GM12878 (cell line): ENCODE measurements around the gene SMPD3. TPM values are rescaled to one million over a fixed set of nuclear protein-coding genes. Genes with fewer than 3 reads are reported as not detected.

ENCODE experiments used
- ATAC-seq: fragments of 200-7000 bp; cut with Tn5 transposase; 3 replicates; pipeline ENCODE4 v1.9.1; 2020; ENCODE audit warnings: mild to moderate bottlenecking, moderate library complexity
- BruUV-seq: library from RNA; stranded (reverse); fragments of 400-500 nt; replicated peaks from 2 replicates; lab custom pipeline; 2021; lab: Mats Ljungman, UMichigan
- CTCF ChIA-PET: fragments of 300-600 bp; sonication (Branson Sonifier 250); formaldehyde crosslinking; extraction: SDS; loops from one replicate; lab custom pipeline; 2021; ENCODE audit warnings: inconsistent platforms; lab: Yijun Ruan, JAX
- POLR2A ChIA-PET: fragments of 350-600 bp; formaldehyde crosslinking; extraction: SDS; loops from one replicate; lab custom pipeline; 2021; ENCODE audit warnings: inconsistent platforms; lab: Charles Lee
- RAD21 ChIA-PET: fragments of 300-600 bp; sonication (Branson Sonifier 250); formaldehyde crosslinking; loops from one replicate; lab custom pipeline; 2023; ENCODE audit warnings: antibody characterized with exemption; ENCODE audit not compliant: unreplicated experiment; lab: Charles Lee
- SMC1A ChIA-PET: fragments of 300-600 bp; sonication (Branson Sonifier 250); formaldehyde crosslinking; loops from one replicate; lab custom pipeline; 2023; ENCODE audit not compliant: unreplicated experiment, uncharacterized antibody; lab: Charles Lee
- DNase-seq: peaks from one replicate; pipeline ENCODE4 v3.0.0-alpha.2; 2011; ENCODE audit warnings: low read depth, low spot score
- FAIRE-seq: peaks from 3 replicates; lab custom pipeline; 2011; peaks lifted over from hg19 to GRCh38; lab: Jason Lieb, UNC
- H2AFZ ChIP-seq: 2 replicates; pipeline ENCODE4 v1.6.0; 2011; ENCODE audit warnings: low read depth, low read length, control low read depth; ENCODE audit not compliant: control insufficient read depth
- H3K27ac ChIP-seq: 2 replicates; pipeline ENCODE4 v1.5.1; 2011; ENCODE audit warnings: control low read depth; ENCODE audit not compliant: control insufficient read depth, insufficient read depth
- H3K27me3 ChIP-seq, 2 experiments: replicated peaks in 1 of 2; 2 replicates each; pipeline versions ENCODE4 v1.6.0 to v1.6.1; 2011; ENCODE audit warnings: low read length in 1 of 2; ENCODE audit not compliant: control insufficient read depth in 2 of 2, insufficient read depth in 2 of 2
- H3K36me3 ChIP-seq, 2 experiments: 2 replicates each; pipeline ENCODE4 v1.5.1; 2011; ENCODE audit warnings: low read length in 1 of 2; ENCODE audit not compliant: control insufficient read depth in 2 of 2, insufficient read depth in 2 of 2
- H3K4me1 ChIP-seq: 2 replicates; pipeline ENCODE4 v1.6.1; 2011; ENCODE audit warnings: mild to moderate bottlenecking, low read length, moderate library complexity, mixed read lengths; ENCODE audit not compliant: control insufficient read depth, insufficient read depth
- H3K4me2 ChIP-seq: 2 replicates; pipeline ENCODE4 v1.6.0; 2011; ENCODE audit warnings: control low read depth; ENCODE audit not compliant: control insufficient read depth, insufficient read depth
- H3K4me3 ChIP-seq: fragments of 200-600 bp; sonication (generic); 2 replicates; pipeline ENCODE4 v1.5.1; 2016
- H3K79me2 ChIP-seq: 2 replicates; pipeline ENCODE4 v1.6.0; 2011; ENCODE audit warnings: low read length; ENCODE audit not compliant: control insufficient read depth, insufficient read depth
- H3K9ac ChIP-seq: 2 replicates; pipeline ENCODE4 v1.8.0; 2011; ENCODE audit warnings: low read length, control low read depth, mixed read lengths; ENCODE audit not compliant: control insufficient read depth, insufficient read depth
- H3K9me3 ChIP-seq: replicated peaks from 3 replicates; pipeline ENCODE4 v1.5.1; 2011; ENCODE audit warnings: mild to moderate bottlenecking, low read length; ENCODE audit not compliant: control insufficient read depth, insufficient read depth
- H4K20me1 ChIP-seq: 2 replicates; pipeline ENCODE4 v1.6.0; 2011; ENCODE audit not compliant: control insufficient read depth, insufficient read depth
- ASH2L ChIP-seq: fragments of 300-600, 200-600 bp; sonication (generic); IDR thresholded peaks from 2 replicates; pipeline ENCODE4 v1.6.1; 2017; ENCODE audit warnings: low read depth, mild to moderate bottlenecking, borderline replicate concordance
- E4F1 ChIP-seq: fragments of 450-650 bp; IDR thresholded peaks from 2 replicates; pipeline ENCODE4 v1.6.1; 2018; ENCODE audit warnings: borderline replicate concordance, mild to moderate bottlenecking; ENCODE audit not compliant: partially characterized antibody
- MTA3 ChIP-seq: IDR thresholded peaks from 2 replicates; pipeline ENCODE4 v1.6.1; 2012; ENCODE audit warnings: low read length, inconsistent platforms, borderline replicate concordance
- NFYA ChIP-seq: IDR thresholded peaks from 2 replicates; pipeline ENCODE4 v1.6.1; 2011; ENCODE audit warnings: low read depth, mild to moderate bottlenecking, low read length, improper control_type of control experiment, borderline replicate concordance
- SRF ChIP-seq, 2 experiments: IDR thresholded peaks; 2 replicates each; pipeline ENCODE4 v1.6.1; 2011; ENCODE audit warnings: low read depth in 2 of 2, low read length in 2 of 2, mild to moderate bottlenecking in 1 of 2, moderate library complexity in 1 of 2
- WGBS: methylation state at CpG from one replicate; pipeline ENCODE4 v1.1.6; 2016; ENCODE audit warnings: low lambda C conversion rate; ENCODE audit not compliant: insufficient replicate concordance, insufficient coverage; ENCODE audit errors: missing lambda C conversion rate; 5-methylcytosine and 5-hydroxymethylcytosine counted together
- in situ Hi-C: fragments of 300-500 bp; cut with MboI; formaldehyde crosslinking; loops from 9 replicates; pipeline ENCODE4 v1.14.3; 2018; ENCODE audit warnings: mixed read lengths
- intact Hi-C: fragments of 100-400 bp; cut with micrococcal nuclease; formaldehyde crosslinking; loops from one replicate; pipeline ENCODE4 v1.14.2; 2022; ENCODE audit not compliant: unreplicated experiment
- polyA plus RNA-seq, 11 experiments: library from polyadenylated mRNA; depleted of rRNA in 4 of 11; unstranded in 6 of 11; stranded (reverse) in 5 of 11; fragments of >200 nt; fragmentation: Nextera tagmentation in 4 of 11; fragmentation: Illumina TruSeq in 1 of 11; extraction: Ambion mirVana in 4 of 11; extraction: Trizol in 1 of 11; gene quantifications; 1 replicate in 1 of 11; 2 replicates in 10 of 11; pipeline versions ENCODE4 v1.2.1 to v1.2.3, GENCODE V29; 2011 to 2016; ENCODE audit warnings: inconsistent platforms in 2 of 11, missing spikeins in 2 of 11, low read depth in 1 of 11
- total RNA-seq, 4 experiments: library from RNA; depleted of rRNA in 3 of 4; stranded (reverse); fragments of >200 nt in 3 of 4; fragmentation: Illumina TruSeq in 1 of 4; extraction: Trizol in 1 of 4; gene quantifications; 2 replicates each; pipeline versions ENCODE4 v1.2.1 to v1.2.3, GENCODE V29; 2013 to 2021

The SMPD3 gene
- total and polyA plus RNA-seq, 10 of the 15 experiments (the other 5 are each of a cell fraction or from before 2014, with no cell fraction given), result 0.04 to 2.0 (median 1.2) TPM

GRCh38 chr16:68481636-68482035 is 33.3 kb upstream of the SMPD3 start (continued):
- TF ChIP-seq E4F1, result no peak
- no peak for TF ChIP-seq NFYA

- no peaks in the 10 kb centered on the region for H3K79me2 ChIP-seq
- in situ Hi-C loops, result no loop called here
- H2AFZ ChIP-seq, result no peak overlapping the region
- TF ChIP-seq MTA3 (no peak), SRF (IDR thresholded peaks at IDR 0.05; ENCODE audit: low read depth in 2 of 2, low read length in 2 of 2) (no peak), ASH2L (no peak)
- H3K4me3 ChIP-seq, result no peak overlapping the region
- no TSS peak for BruUV-seq
- H3K27ac ChIP-seq, result no peak overlapping the region
- no peaks in the 10 kb centered on the region for H3K36me3 ChIP-seq
- intact Hi-C loops, result no loop called here
- ChIA-PET RAD21 (no interaction called here), POLR2A (no interaction called here), CTCF (interaction anchor here (0.5 to 1.1 kb wide), 4 partner anchors 10 to 1905 kb away, joined by 3 to 4 read pairs (median 3); partner anchors contain the start of gene SMPD3), SMC1A (interaction anchor here (1.0 kb wide), 1 partner anchor 37 kb away, joined by 4 read pairs; no protein-coding TSS in a partner anchor)
- no peaks in the 10 kb centered on the region; the same call in 2 of the 3 replicates for H3K9me3 ChIP-seq
- H3K9ac ChIP-seq, result no peak overlapping the region
- no peaks in the 10 kb centered on the region for H3K4me1 ChIP-seq
- no peaks in the 10 kb centered on the region for H3K27me3 ChIP-seq
- FAIRE-seq (no peak), ATAC-seq (no peak), DNase-seq (no peak)
- H3K4me2 ChIP-seq, result no peak overlapping the region
- WGBS, result 57% methylated on average over 6 of the region's 6 CpGs
- H4K20me1 ChIP-seq, result no peaks in the 10 kb centered on the region
These were observed 32.0 kb upstream of the SMPD3 start for GRCh38 chr16:68480084-68480995.
